Small intestine (tissue), 7 donors: ENCODE data around the gene SELENOO. TPM values are rescaled to one million over a fixed set of nuclear protein-coding genes. Genes with fewer than 3 reads are reported as not detected.
A peak's percentile ranks its signal among the peaks of the same experiment; 100 is the strongest.

ENCODE experiments used
- DNase-seq, 2 donors: peaks; one replicate each; pipeline versions ENCODE4 v3.0.0 to v3.0.0-alpha.2; 2013
- FAIRE-seq: peaks from 2 replicates; lab custom pipeline; 2012; peaks lifted over from hg19 to GRCh38; lab: Jason Lieb, UNC
- H3K27ac ChIP-seq, 3 donors: one replicate each; pipeline ENCODE4 v1.5.1; 2013; ENCODE audit warnings: low read length in 2 of 3, mild to moderate bottlenecking in 2 of 3, control low read depth in 1 of 3, inconsistent platforms in 1 of 3, low read depth in 1 of 3, moderate library complexity in 1 of 3
- H3K27me3 ChIP-seq, 3 donors: one replicate each; pipeline ENCODE4 v1.6.1; 2013; ENCODE audit warnings: low read length in 3 of 3, inconsistent platforms in 1 of 3; ENCODE audit not compliant: control insufficient read depth in 3 of 3, insufficient read depth in 3 of 3
- H3K36me3 ChIP-seq, 3 donors: one replicate each; pipeline ENCODE4 v1.6.1; 2013; ENCODE audit warnings: low read length in 3 of 3, inconsistent platforms in 1 of 3, low read depth in 1 of 3, mild to moderate bottlenecking in 1 of 3, moderate library complexity in 1 of 3; ENCODE audit not compliant: control insufficient read depth in 3 of 3, insufficient read depth in 2 of 3
- H3K4me1 ChIP-seq, 3 donors: one replicate each; pipeline ENCODE4 v1.6.1; 2013; ENCODE audit warnings: low read length in 2 of 3, inconsistent platforms in 1 of 3, low read depth in 1 of 3, mild to moderate bottlenecking in 1 of 3, moderate library complexity in 1 of 3; ENCODE audit not compliant: control insufficient read depth in 3 of 3, insufficient read depth in 2 of 3
- H3K4me3 ChIP-seq, 3 donors: one replicate each; pipeline ENCODE4 v1.5.1; 2013; ENCODE audit warnings: low read length in 3 of 3, control low read depth in 1 of 3, inconsistent platforms in 1 of 3, low read depth in 1 of 3, mild to moderate bottlenecking in 1 of 3, moderate library complexity in 1 of 3
- H3K9me3 ChIP-seq, 2 donors: one replicate each; pipeline ENCODE4 v1.6.1; 2013; ENCODE audit warnings: low read depth in 1 of 2, low read length in 1 of 2; ENCODE audit not compliant: control insufficient read depth in 2 of 2, insufficient read depth in 1 of 2
- WGBS, 3 donors: extraction: QIAGEN DNeasy Blood & Tissue Kit; methylation state at CpG; one replicate each; pipeline ENCODE4 v1.1.7; 2013; 5-methylcytosine and 5-hydroxymethylcytosine counted together
- polyA plus RNA-seq, 4 donors: library from polyadenylated mRNA; stranded (reverse) in 3 of 4; unstranded in 1 of 4; fragments of 200-250 nt in 3 of 4; fragments of 120-200 nt in 1 of 4; gene quantifications; one replicate each; pipeline versions ENCODE4 v1.2.1 to v1.2.3, GENCODE V29; 2013
- donor health status: healthy with polysubstance abuse.
- donor health status: control.
- donor health status: control.
- donor health status: Bipolar disorder and iron deficiency.
- donor health status: healthy.

Gene SELENOO
- polyA plus RNA-seq, 4 donors, result 23.6 to 94.6 (median 66.5) TPM

DNA sequence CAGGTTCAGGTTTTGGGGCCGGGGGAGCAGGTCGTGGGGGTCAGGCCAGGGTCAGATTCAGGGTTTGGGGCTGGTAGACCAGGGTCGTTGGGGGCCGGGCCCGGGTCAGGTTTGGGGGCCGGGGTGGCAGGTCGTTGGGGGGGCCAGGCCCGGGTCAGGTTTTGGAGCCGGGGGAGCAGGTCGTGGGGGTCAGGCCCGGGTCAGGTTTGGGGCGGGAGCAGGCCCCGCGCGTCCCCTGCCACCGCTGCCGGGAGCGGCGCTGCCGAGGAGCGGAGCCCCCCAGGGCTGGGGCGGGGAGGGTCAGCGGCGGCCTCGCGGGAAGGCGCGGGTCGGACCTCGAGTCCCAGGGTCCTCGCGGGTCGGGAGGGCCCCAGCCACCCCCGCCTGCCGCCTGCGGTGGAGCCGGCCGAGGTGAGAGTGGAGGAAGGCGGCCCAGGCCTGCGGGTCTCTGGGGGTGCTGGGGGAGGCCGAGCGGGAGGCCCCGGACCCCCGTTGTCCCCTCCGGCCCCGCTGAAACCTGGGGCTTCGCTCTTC is 14.6 kb upstream of the SELENOO start:
- Histone ChIP-seq H3K4me3 (peak overlapping the region; percentile 54 to 82 (median 61)), H3K27ac (peak overlapping the region in 2 of 3 donors; percentile 75 to 84), H3K9me3 (no peaks in the 10 kb centered on the region), H3K27me3 (peaks cover 0 to 3% (median 0%) of the 10 kb centered on the region in 3 donors), H3K36me3 (peaks cover 0 to 13% (median 0%) of the 10 kb centered on the region in 3 donors), H3K4me1 (peaks cover 0 to 48% (median 0%) of the 10 kb centered on the region in 3 donors)
- no peak for FAIRE-seq
- DNase-seq, result peak in 1 of 2 donors; percentile 45
- 1 to 2% (median 1%) methylated on average over 20 to 47 of the region's 47 CpGs for WGBS, 3 donors

DNA sequence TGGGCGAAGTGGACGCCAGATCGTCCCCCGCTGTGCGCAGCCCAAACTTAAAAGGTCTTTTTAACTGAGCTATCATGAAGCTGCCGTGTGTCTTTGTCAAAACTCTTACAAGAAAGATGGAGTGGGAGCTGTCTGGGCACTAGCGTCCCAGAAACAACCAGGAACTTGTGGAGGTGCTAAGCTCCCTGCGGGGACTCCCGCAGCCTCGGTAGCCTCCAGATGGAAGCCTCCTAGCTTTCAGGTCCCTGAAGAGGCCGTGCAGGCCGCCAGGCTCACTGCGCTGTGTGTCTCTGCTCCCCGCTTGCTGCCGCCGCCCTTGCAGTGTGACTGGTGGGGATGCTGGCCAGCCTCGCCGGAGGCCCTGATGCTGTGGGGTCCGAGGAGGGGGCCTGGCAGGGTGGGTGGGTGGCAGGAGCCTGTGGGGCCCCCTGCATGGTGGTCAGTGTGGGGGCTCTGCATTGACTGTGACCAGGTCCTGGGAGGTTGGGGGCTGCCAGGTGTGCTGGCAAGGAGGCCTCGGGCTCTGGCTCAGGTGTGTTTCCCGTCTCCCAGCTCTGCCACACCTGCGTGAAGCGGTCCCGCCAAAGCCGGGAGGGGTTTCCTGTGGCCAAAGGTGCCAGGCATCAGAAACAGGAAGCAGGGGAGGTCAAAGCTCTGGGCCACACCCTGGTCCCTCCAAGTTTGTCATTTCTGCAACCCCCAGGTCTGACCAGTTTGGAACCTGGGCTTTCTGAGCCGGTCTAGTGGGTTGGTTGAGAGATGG is 13.9 kb upstream of the SELENOO start:
- Histone ChIP-seq H3K27me3 (peaks cover 0 to 3% (median 0%) of the 10 kb centered on the region in 3 donors), H3K36me3 (peaks cover 0 to 20% (median 0%) of the 10 kb centered on the region in 3 donors), H3K4me3 (peak overlapping the region; percentile 54 to 82 (median 61)), H3K4me1 (peaks cover 0 to 53% (median 0%) of the 10 kb centered on the region in 3 donors), H3K27ac (peak overlapping the region in 2 of 3 donors; percentile 75 to 84), H3K9me3 (no peaks in the 10 kb centered on the region)
- DNase-seq, result peak; percentile 35 to 81
- WGBS, 3 donors, result 8 to 32% (median 12%) methylated on average over 24 to 26 of the region's 26 CpGs
- FAIRE-seq, result no peak

DNA sequence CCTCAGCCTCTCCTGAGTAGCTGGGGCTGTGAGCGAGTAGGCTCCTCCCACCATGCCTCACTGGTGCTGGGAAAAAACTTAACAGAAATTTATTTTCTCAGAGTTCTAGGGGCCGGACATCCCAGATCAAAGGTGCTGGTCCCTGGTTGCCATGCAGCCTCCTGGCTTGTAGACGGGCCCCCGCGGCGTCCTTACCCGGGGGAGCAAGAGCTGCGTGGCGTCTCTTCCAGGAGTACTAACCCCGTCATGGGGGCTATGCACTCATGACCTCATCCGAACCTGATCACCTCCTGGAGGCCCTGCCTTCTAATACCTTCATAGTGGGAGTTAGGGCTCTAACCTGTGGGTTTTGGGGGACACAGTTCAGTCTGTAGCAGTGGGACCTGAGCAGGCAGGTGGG is 12.5 kb upstream of the SELENOO start:
- no peak overlapping the region for H3K27ac ChIP-seq
- no peak overlapping the region for H3K4me3 ChIP-seq
- peaks cover 0 to 34% (median 0%) of the 10 kb centered on the region in 3 donors for H3K36me3 ChIP-seq
- WGBS, 3 donors, result 93 to 95% (median 94%) methylated on average over 11 of the region's 11 CpGs
- no peak for DNase-seq
- peaks cover 0 to 3% (median 0%) of the 10 kb centered on the region in 3 donors for H3K27me3 ChIP-seq
- FAIRE-seq, result no peak
- H3K4me1 ChIP-seq, result peaks cover 0 to 56% (median 0%) of the 10 kb centered on the region in 3 donors
- no peaks in the 10 kb centered on the region for H3K9me3 ChIP-seq

DNA sequence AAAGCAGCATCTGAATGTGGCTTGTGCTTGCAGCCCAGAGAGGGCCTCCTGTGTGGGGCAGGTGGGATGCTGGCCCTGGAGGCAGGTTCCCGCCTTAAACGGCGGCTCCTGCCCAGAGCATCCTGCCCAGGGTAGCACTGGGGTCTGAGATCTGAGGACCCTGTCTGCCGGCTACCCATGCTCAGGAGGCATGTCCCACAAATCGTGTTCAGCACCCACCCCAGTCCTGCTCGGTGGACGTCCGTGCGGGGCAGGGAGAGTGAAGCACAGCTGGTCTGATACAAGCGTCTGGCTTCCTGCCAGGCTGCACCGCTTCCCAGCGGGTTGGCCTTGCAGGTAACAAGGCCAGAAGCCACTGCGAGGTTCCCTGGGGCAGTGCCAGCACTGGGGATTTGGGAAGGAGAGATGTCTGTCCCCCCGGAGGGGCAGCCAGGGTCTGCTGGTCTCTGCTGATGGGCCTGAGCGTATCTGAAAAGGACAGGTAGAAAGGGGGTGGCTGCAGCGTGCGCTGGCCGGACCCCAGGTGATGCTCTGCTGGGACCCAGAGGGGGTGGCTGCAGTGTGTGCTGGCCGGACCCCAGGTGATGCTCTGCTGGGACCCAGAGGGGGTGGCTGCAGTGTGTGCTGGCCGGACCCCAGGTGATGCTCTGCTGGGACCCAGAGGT is 11.5 kb upstream of the SELENOO start:
- DNase-seq, result no peak
- Histone ChIP-seq H3K9me3 (no peaks in the 10 kb centered on the region), H3K4me1 (peaks cover 0 to 52% (median 0%) of the 10 kb centered on the region in 3 donors), H3K27me3 (peaks cover 0 to 3% (median 0%) of the 10 kb centered on the region in 3 donors), H3K4me3 (no peak overlapping the region), H3K27ac (peak overlapping the region; percentile 84 to 96 (median 91)), H3K36me3 (peaks cover under 1 to 44% (median 9%) of the 10 kb centered on the region in 3 donors)
- WGBS, 3 donors, result 50 to 65% (median 63%) methylated on average over 19 to 20 of the region's 20 CpGs
- no peak for FAIRE-seq

DNA sequence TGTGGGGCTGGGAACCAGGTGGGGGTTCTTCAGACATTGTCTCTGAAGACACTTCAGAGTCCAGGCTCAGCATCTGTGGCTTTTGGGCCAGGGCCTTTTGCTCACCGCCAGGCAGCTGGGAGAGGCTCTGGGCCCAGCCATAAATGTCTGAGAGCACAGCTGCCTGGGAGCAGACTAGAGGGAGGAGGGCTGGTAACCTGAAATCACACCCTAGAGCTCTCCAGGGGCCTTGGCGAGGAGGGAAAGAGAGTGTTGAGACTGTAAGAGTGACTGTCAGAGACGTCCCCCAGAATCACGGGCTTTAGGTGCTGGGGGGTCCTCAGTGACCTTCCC is 11.0 kb upstream of the SELENOO start:
- peaks cover 0 to 47% (median 0%) of the 10 kb centered on the region in 3 donors for H3K4me1 ChIP-seq
- peak overlapping the region in 2 of 3 donors; percentile 71 to 73 for H3K4me3 ChIP-seq
- WGBS, 3 donors, result 7 to 13% (median 10%) methylated on average over 4 of the region's 4 CpGs
- peaks cover 5 to 49% (median 10%) of the 10 kb centered on the region in 3 donors for H3K36me3 ChIP-seq
- DNase-seq (no peak), FAIRE-seq (no peak)
- H3K27ac ChIP-seq, result peak overlapping the region; percentile 84 to 96 (median 91)
- no peaks in the 10 kb centered on the region for H3K9me3 ChIP-seq
- no peaks in the 10 kb centered on the region for H3K27me3 ChIP-seq

DNA sequence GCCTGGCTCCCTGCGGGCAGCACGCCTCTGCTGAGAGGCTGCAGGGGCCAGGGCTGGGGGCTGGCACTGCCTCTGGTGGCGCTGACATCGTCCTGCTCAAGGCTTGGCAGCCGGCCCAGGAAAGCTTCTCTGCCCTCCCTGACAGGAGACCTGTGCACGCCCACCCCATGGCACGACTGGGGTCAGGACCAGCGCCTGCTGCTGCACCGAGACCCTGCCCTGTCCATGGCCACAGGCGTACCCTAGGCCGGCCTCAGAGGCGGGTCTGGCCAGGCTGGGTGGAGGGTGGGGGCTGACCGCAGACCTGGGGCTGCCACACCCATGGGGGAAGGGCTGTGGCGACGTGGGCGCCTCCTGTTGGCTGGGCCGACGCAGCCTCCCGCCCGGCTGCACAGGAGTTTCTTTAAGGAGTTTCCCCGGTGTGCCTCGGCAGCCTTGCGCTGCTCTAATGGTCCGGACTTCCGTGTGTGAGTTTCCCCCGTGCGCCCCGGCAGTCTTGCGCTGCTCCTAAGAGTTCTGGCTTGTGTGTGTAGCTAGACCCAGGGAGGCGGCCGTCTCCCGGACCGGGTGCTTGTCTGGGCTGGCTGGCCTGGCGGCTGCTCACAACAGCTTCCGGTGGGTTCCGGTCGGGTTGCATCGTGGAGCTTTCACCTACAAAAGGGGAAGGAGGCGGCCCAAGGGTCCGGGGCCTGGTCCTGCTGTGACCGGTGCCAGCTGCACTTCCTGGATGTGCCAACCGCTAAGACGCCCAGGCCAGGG is 10.4 kb upstream of the SELENOO start:
- DNase-seq (peak; percentile 89 to 94), FAIRE-seq (no peak)
- peaks cover 0 to 44% (median 0%) of the 10 kb centered on the region in 3 donors for H3K4me1 ChIP-seq
- H3K36me3 ChIP-seq, result peaks cover 7 to 54% (median 11%) of the 10 kb centered on the region in 3 donors
- H3K27ac ChIP-seq, result peak overlapping the region; percentile 84 to 96 (median 91)
- H3K9me3 ChIP-seq, result no peaks in the 10 kb centered on the region
- H3K27me3 ChIP-seq, result no peaks in the 10 kb centered on the region
- H3K4me3 ChIP-seq, result peak overlapping the region; percentile 27 to 73 (median 71)
- 2 to 6% (median 3%) methylated on average over 39 to 43 of the region's 43 CpGs for WGBS, 3 donors

DNA sequence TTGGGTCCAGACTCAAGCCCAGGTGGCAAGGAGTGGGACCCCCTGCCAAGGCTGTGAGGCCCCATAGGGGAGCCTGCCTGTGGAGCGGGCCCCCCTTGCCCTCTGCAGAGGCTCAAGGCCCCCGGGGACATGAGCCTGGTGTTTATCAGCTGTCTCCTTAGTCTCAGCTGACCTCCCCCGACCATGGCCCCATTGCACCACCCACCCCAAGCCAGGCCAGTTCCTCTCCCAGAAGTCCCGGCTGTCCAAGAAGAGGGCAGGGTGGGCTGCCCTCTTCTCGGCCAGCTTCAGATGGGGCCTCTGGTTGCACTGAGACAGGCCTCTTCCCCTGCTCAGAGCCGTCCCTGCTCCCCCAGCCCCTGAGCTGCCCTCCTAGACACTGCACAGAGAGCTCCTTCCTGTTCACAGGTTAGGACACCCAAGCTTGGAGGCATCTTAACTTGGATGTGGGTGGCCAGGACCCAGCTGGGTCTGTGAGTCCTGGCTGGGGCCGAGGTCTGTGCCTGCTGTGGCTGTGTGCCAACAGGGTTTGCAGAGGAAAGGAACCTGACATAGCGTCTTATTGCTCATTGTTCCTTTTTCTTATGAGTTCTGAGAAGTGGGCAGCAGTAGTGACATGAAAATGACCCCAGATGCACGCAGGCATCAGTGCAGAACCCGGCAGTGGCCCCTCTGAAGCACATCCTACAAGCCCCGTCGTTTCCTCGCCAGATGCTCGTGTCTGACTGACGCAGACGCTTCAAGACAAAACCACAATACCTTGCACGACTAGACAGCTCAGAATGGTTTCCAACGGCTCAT is 9.7 kb upstream of the SELENOO start:
- peak; percentile 58 to 66 for DNase-seq
- Histone ChIP-seq H3K9me3 (no peaks in the 10 kb centered on the region), H3K27me3 (no peaks in the 10 kb centered on the region), H3K27ac (peak overlapping the region; percentile 84 to 96 (median 91)), H3K4me3 (peak overlapping the region; percentile 27 to 73 (median 71)), H3K4me1 (peaks cover 0 to 43% (median 0%) of the 10 kb centered on the region in 3 donors), H3K36me3 (peaks cover 7 to 61% (median 11%) of the 10 kb centered on the region in 3 donors)
- 49 to 62% (median 49%) methylated on average over 18 of the region's 18 CpGs for WGBS, 3 donors
- FAIRE-seq, result no peak
